ENCODE results near the gene FAM200C.

DNA sequence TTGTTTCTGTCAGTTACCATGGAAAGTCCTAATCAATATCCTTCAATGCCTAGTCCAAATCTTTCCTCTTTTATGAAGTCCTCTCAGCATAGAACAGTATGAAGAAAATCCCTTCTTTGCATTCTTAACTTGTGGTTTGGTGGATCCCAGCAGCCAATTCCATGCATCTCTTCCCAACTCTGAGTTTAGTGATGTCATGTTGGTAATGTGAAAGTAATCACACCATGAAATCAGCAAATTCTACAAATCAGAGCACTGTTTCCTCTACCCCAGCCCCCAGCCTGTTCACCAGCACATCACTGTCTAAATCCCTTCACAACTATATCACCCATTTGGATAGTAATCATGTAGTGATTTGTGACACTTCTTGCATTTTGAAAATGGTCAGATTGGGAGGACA is 24.7 kb downstream of the FAM200C start:
- TF ChIP-seq, protein P1, sequence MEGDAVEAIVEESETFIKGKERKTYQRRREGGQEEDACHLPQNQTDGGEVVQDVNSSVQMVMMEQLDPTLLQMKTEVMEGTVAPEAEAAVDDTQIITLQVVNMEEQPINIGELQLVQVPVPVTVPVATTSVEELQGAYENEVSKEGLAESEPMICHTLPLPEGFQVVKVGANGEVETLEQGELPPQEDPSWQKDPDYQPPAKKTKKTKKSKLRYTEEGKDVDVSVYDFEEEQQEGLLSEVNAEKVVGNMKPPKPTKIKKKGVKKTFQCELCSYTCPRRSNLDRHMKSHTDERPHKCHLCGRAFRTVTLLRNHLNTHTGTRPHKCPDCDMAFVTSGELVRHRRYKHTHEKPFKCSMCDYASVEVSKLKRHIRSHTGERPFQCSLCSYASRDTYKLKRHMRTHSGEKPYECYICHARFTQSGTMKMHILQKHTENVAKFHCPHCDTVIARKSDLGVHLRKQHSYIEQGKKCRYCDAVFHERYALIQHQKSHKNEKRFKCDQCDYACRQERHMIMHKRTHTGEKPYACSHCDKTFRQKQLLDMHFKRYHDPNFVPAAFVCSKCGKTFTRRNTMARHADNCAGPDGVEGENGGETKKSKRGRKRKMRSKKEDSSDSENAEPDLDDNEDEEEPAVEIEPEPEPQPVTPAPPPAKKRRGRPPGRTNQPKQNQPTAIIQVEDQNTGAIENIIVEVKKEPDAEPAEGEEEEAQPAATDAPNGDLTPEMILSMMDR (IDR thresholded peaks at IDR 0.05; ENCODE audit: insufficient read depth, low read length, poor library complexity, severe bottlenecking) = no peak
- no peak for TF ChIP-seq EZH2phosphoT487 (conservative IDR thresholded peaks at IDR 0.05; ENCODE audit: low read length)

Data from SU-DHL-6 (cell line).